HCT116 (cell line): Measurements from ENCODE around the gene KCNH5. TPM values are rescaled to one million over a fixed set of nuclear protein-coding genes. Genes with fewer than 3 reads are reported as not detected.

Experiments used
- ATAC-seq: fragments of 200-7000 bp; cut with Tn5 transposase; 2 replicates; pipeline ENCODE4 v1.9.1; 2020; ENCODE audit warnings: mild to moderate bottlenecking, moderate library complexity
- BruUV-seq: library from RNA; stranded (reverse); fragments of 400-500 nt; replicated peaks from 2 replicates; lab custom pipeline; 2021; lab: Mats Ljungman, UMichigan
- CTCF ChIA-PET: fragments of 300-600 bp; sonication (Branson Sonifier 250); formaldehyde crosslinking; loops from one replicate; lab custom pipeline; 2021; ENCODE audit warnings: antibody characterized with exemption; lab: Charles Lee
- POLR2A ChIA-PET: fragments of 300-600, 350-600 bp; sonication (Branson Sonifier 250); formaldehyde crosslinking; loops from one replicate; lab custom pipeline; 2021; ENCODE audit warnings: antibody characterized with exemption; lab: Charles Lee
- RAD21 ChIA-PET, 2 experiments: fragments of 300-600 bp; sonication (Branson Sonifier 250); formaldehyde crosslinking; loops; one replicate each; lab custom pipeline; 2023; ENCODE audit warnings: low total read pairs in 2 of 2; ENCODE audit not compliant: uncharacterized antibody in 2 of 2, unreplicated experiment in 2 of 2, low non-redundant PET in 1 of 2; lab: Charles Lee
- DNase-seq: peaks from one replicate; pipeline ENCODE4 v3.0.0-alpha.2; 2010; ENCODE audit warnings: low read depth, low spot score
- H2AFZ ChIP-seq: fragments of 200-600 bp; shearing (Covaris generic), sonication (generic); 2 replicates; pipeline ENCODE4 v1.6.1; 2017; ENCODE audit warnings: low read depth, mixed run types, mixed read lengths, antibody characterized with exemption, low read length; ENCODE audit not compliant: poor library complexity, severe bottlenecking
- H3K27ac ChIP-seq: 2 replicates; pipeline ENCODE4 v1.5.1; 2012; ENCODE audit warnings: low read depth, low read length
- H3K27me3 ChIP-seq: fragments of 200-600 bp; sonication (generic); 2 replicates; pipeline ENCODE4 v1.6.1; 2016; ENCODE audit warnings: mixed run types, low read length, mixed read lengths; ENCODE audit not compliant: insufficient read depth
- H3K36me3 ChIP-seq, 2 experiments: fragments of 200-500 bp in 1 of 2; fragments of 200-600 bp in 1 of 2; sonication (Bioruptor generic) in 1 of 2; sonication (generic) in 1 of 2; 2 replicates each; pipeline versions ENCODE4 v1.5.1 to v1.6.1; 2014 to 2016; ENCODE audit warnings: low read length in 2 of 2, inconsistent platforms in 1 of 2, mixed read lengths in 1 of 2, mixed run types in 1 of 2; ENCODE audit not compliant: insufficient read depth in 2 of 2, control insufficient read depth in 1 of 2
- H3K4me1 ChIP-seq, 2 experiments: fragments of 200-600 bp in 1 of 2; sonication (generic) in 1 of 2; 2 replicates each; pipeline versions ENCODE4 v1.5.1 to v1.6.1; 2012 to 2017; ENCODE audit warnings: low read length in 2 of 2, inconsistent platforms in 1 of 2, mild to moderate bottlenecking in 1 of 2, mixed read lengths in 1 of 2, mixed run types in 1 of 2, moderate library complexity in 1 of 2; ENCODE audit not compliant: insufficient read depth in 2 of 2, control insufficient read depth in 1 of 2
- H3K4me2 ChIP-seq: fragments of 200-600 bp; sonication (generic); 2 replicates; pipeline ENCODE4 v1.6.1; 2017; ENCODE audit warnings: mixed run types, low read length, mixed read lengths
- H3K4me3 ChIP-seq, 2 experiments: fragments of 200-600 bp in 1 of 2; sonication (generic) in 1 of 2; replicated peaks in 1 of 2; 2 replicates each; pipeline ENCODE4 v1.5.1; 2011 to 2016; ENCODE audit warnings: low read length in 2 of 2, control low read depth in 1 of 2, low read depth in 1 of 2, mild to moderate bottlenecking in 1 of 2, mixed read lengths in 1 of 2, mixed run types in 1 of 2
- H3K79me2 ChIP-seq: fragments of 200-600 bp; sonication (generic); 2 replicates; pipeline ENCODE4 v1.6.1; 2017; ENCODE audit warnings: mild to moderate bottlenecking, mixed run types, low read length, moderate library complexity, mixed read lengths; ENCODE audit not compliant: insufficient read depth
- H3K9ac ChIP-seq: fragments of 200-600 bp; sonication (generic); 2 replicates; pipeline ENCODE4 v1.6.1; 2016; ENCODE audit warnings: low read length, mixed read lengths
- H3K9me2 ChIP-seq: fragments of 200-600 bp; sonication (generic), shearing (Covaris generic); 2 replicates; pipeline ENCODE4 v1.6.1; 2017; ENCODE audit warnings: mixed run types, mild to moderate bottlenecking, moderate library complexity; ENCODE audit not compliant: insufficient read depth
- H3K9me3 ChIP-seq, 2 experiments: fragments of 200-500 bp in 1 of 2; fragments of 200-600 bp in 1 of 2; sonication (Bioruptor generic) in 1 of 2; sonication (generic) in 1 of 2; 2 replicates each; pipeline ENCODE4 v1.6.1; 2014 to 2017; ENCODE audit warnings: low read length in 2 of 2, mixed read lengths in 2 of 2, inconsistent platforms in 1 of 2, low read depth in 1 of 2, mild to moderate bottlenecking in 1 of 2, mixed run types in 1 of 2, moderate library complexity in 1 of 2; ENCODE audit not compliant: control insufficient read depth in 1 of 2, insufficient read depth in 1 of 2
- H4K20me1 ChIP-seq: fragments of 200-600 bp; sonication (generic), shearing (Covaris generic); 2 replicates; pipeline ENCODE4 v1.6.1; 2017; ENCODE audit warnings: mixed run types, mild to moderate bottlenecking, moderate library complexity; ENCODE audit not compliant: insufficient read depth
- ATF3 ChIP-seq: IDR thresholded peaks from 2 replicates; pipeline ENCODE4 v1.6.1; 2012
- CBX3 ChIP-seq: IDR thresholded peaks from 2 replicates; pipeline ENCODE4 v1.6.1; 2012; ENCODE audit warnings: low read depth
- CTCF ChIP-seq, 3 experiments: fragments of 200-600 bp in 1 of 3; sonication (generic) in 1 of 3; IDR thresholded peaks in 2 of 3; conservative IDR thresholded peaks in 1 of 3; 2 replicates each; pipeline ENCODE4 v1.5.1; 2012 to 2017; ENCODE audit warnings: low read depth in 2 of 3, low read length in 2 of 3, antibody characterized with exemption in 1 of 3, borderline replicate concordance in 1 of 3, control low read depth in 1 of 3, mild to moderate bottlenecking in 1 of 3, mixed read lengths in 1 of 3, mixed run types in 1 of 3, moderate library complexity in 1 of 3; ENCODE audit not compliant: insufficient read depth in 1 of 3
- ELF1 ChIP-seq: IDR thresholded peaks from 2 replicates; pipeline ENCODE4 v1.6.1; 2012; ENCODE audit warnings: low read depth, borderline replicate concordance
- EZH2 ChIP-seq: fragments of 200-600 bp; sonication (generic); IDR thresholded peaks from 2 replicates; pipeline ENCODE4 v1.6.1; 2017; ENCODE audit warnings: antibody characterized with exemption, mixed run types
- EZH2phosphoT487 ChIP-seq: fragments of 200-600 bp; IDR thresholded peaks from 2 replicates; pipeline ENCODE4 v1.6.1; 2018; ENCODE audit warnings: antibody characterized with exemption, borderline replicate concordance
- JUND ChIP-seq: IDR thresholded peaks from 2 replicates; pipeline ENCODE4 v1.6.1; 2012
- MAX ChIP-seq: IDR thresholded peaks from 2 replicates; pipeline ENCODE4 v1.6.1; 2012
- POLR2A ChIP-seq: IDR thresholded peaks from 2 replicates; pipeline ENCODE4 v1.7.0; 2011; ENCODE audit warnings: borderline replicate concordance; ENCODE audit not compliant: insufficient read depth, insufficient read length; ENCODE audit errors: extremely low read depth
- POLR2AphosphoS5 ChIP-seq: IDR thresholded peaks from 2 replicates; pipeline ENCODE4 v1.6.1; 2011; ENCODE audit warnings: mild to moderate bottlenecking, low read depth, low read length, moderate library complexity
- REST ChIP-seq: IDR thresholded peaks from 2 replicates; pipeline ENCODE4 v1.6.1; 2012; ENCODE audit warnings: low read depth
- SP1 ChIP-seq: IDR thresholded peaks from 2 replicates; pipeline ENCODE4 v1.6.1; 2012; ENCODE audit warnings: low read depth
- SRF ChIP-seq: IDR thresholded peaks from 2 replicates; pipeline ENCODE4 v1.6.1; 2012; ENCODE audit warnings: low read depth
- TCF7L2 ChIP-seq: IDR thresholded peaks from 2 replicates; pipeline ENCODE4 v1.7.0; 2011; ENCODE audit warnings: borderline replicate concordance, inconsistent platforms; ENCODE audit not compliant: insufficient read depth, insufficient read length; ENCODE audit errors: extremely low read depth
- YY1 ChIP-seq: IDR thresholded peaks from 2 replicates; pipeline ENCODE4 v1.6.1; 2011; ENCODE audit warnings: low read length, low read depth, moderate library complexity, mild to moderate bottlenecking; ENCODE audit not compliant: insufficient replicate concordance; ENCODE audit errors: extremely low read depth
- ZBTB33 ChIP-seq: IDR thresholded peaks from 2 replicates; pipeline ENCODE4 v1.6.1; 2011; ENCODE audit warnings: mild to moderate bottlenecking, low read length, moderate library complexity; ENCODE audit not compliant: insufficient replicate concordance; ENCODE audit errors: extremely low read depth
- ZFX ChIP-seq: fragments of 450-650 bp; IDR thresholded peaks from 2 replicates; pipeline ENCODE4 v1.6.1; 2017
- ZNF274 ChIP-seq: fragments of 200-500 bp; sonication (Bioruptor generic); IDR thresholded peaks from 2 replicates; pipeline ENCODE4 v1.6.1; 2014; ENCODE audit warnings: mild to moderate bottlenecking, low read depth, low read length, inconsistent platforms
- intact Hi-C: fragments of 100-400 bp; cut with micrococcal nuclease; formaldehyde crosslinking; loops from 2 replicates; pipeline ENCODE4 v1.10.0; 2022
- total RNA-seq: library from RNA; stranded (reverse); gene quantifications from one replicate; pipeline ENCODE4 v1.2.1, GENCODE V29; 2021; ENCODE audit not compliant: unreplicated experiment

Gene KCNH5
- total RNA-seq, 1 experiment from 2014 or later = not detected

GRCh38 chr14:62655166-62655565 is 390.1 kb downstream of the KCNH5 start:
- H3K27me3 ChIP-seq = no peaks in the 10 kb centered on the region
- H3K9me3 ChIP-seq = no peaks in the 10 kb centered on the region; a peak in 2 of 4 replicates
- no peak overlapping the region for H3K4me2 ChIP-seq
- BruUV-seq = no TSS peak
- TF ChIP-seq EZH2 (no peak), CBX3 (no peak), ZNF274 (no peak), ELF1 (no peak), ATF3 (no peak), YY1 (no peak), POLR2AphosphoS5 (no peak), CTCF (IDR thresholded peaks at IDR 0.05 in 2 of 3, conservative IDR thresholded peaks at IDR 0.05 in 1 of 3; ENCODE audit: borderline replicate concordance in 1 of 3, insufficient read depth in 1 of 3, low read depth in 2 of 3, low read length in 2 of 3) (no peak), JUND (no peak), ZFX (no peak), POLR2A (no peak), TCF7L2 (no peak), ZBTB33 (no peak), EZH2phosphoT487 (no peak), SRF (no peak), SP1 (no peak), MAX (no peak), REST (no peak)
- intact Hi-C loops = no loop called here
- H3K36me3 ChIP-seq = no peaks in the 10 kb centered on the region
- POLR2A ChIA-PET = no interaction called here
- ATAC-seq (no peak), DNase-seq (no peak)
- CTCF ChIA-PET = no interaction called here
- H3K79me2 ChIP-seq = no peaks in the 10 kb centered on the region
- H2AFZ ChIP-seq = no peak overlapping the region
- RAD21 ChIA-PET = no interaction called here
- no peak overlapping the region for H3K9ac ChIP-seq
- H3K4me1 ChIP-seq = no peaks in the 10 kb centered on the region
- no peaks in the 10 kb centered on the region for H4K20me1 ChIP-seq
- no peak overlapping the region for H3K4me3 ChIP-seq
- H3K27ac ChIP-seq = no peak overlapping the region
- no peaks in the 10 kb centered on the region for H3K9me2 ChIP-seq
